Measurements from ENCODE around the gene RPL39.
"Not testable (repeated sequence)": the region's sequence is repeated elsewhere in the genome, so short reads cannot be mapped to it uniquely, and the experiment has no call there.

The RPL39 gene

GRCh38 chrX:119791437-119792231, at the start of gene RPL39:
Gene RPL39, minus strand, starts transcription at chrX:119791630. Its CDS starts 54 bp downstream, at chrX:119791576.
- peak; percentile 73 to 82 for DNase-seq

GRCh38 chrX:119833905-119834304, 42.5 kb upstream of the RPL39 start:
- no peak for DNase-seq

GRCh38 chrX:119828446-119828845, 37.0 kb upstream of the RPL39 start:
- no peak for DNase-seq

GRCh38 chrX:119826399-119826959, 35.0 kb upstream of the RPL39 start:
- DNase-seq: no peak

DNA sequence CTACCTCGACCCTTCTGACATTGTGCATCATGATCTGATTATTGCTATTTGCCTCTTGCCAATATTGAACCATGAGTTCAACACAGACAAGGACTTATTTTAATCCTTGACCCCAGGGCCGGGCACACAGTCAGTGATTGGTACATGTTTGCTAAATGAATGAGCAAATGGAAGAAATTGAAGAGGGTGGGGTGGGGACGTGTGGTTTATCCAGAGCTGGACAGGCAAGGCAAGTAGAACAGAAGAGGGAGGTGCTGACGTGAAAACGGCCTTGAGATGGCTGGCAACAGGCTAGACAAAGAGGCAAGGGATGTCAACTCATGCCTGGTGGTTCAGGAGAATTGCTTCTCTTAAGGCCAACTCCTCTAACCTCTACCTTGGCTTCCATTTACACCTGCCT, 32.8 kb upstream of the RPL39 start:
- not testable (repeated sequence) for DNase-seq

- DNase-seq: not testable (repeated sequence)
Observed at GRCh38 chrX:119821703-119822102, 30.3 kb upstream of the RPL39 start.

- DNase-seq: no peak
Observed at GRCh38 chrX:119817130-119817690, 25.8 kb upstream of the RPL39 start.

GRCh38 chrX:119816300-119816699, 24.9 kb upstream of the RPL39 start:
- no peak for DNase-seq

GRCh38 chrX:119809185-119809666, 17.8 kb upstream of the RPL39 start:
- DNase-seq: no peak

GRCh38 chrX:119808461-119808860, 17.0 kb upstream of the RPL39 start:
- not testable (repeated sequence) for DNase-seq

DNA sequence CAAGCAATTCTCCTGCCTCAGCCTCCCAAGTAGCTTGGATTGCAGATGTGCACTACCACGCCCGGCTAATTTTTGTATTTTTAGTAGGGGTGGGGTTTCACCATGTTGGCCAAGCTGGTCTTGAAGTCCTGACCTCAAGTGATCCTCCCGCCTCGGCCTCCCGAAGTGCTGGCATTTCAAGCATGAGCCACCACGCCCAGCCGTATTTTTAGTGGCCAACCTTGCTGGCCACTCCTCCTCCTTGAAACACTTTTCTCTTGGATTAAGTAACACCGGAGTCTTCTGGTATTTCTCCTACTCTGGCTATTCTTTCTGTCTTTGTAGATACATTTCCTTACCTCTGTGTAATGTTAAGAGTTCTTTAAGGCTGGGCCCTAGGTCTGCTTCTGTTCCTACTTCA, 11.1 kb upstream of the RPL39 start:
- no peak for DNase-seq

GRCh38 chrX:119801253-119802221, 10.1 kb upstream of the RPL39 start:
- DNase-seq: no peak

DNA sequence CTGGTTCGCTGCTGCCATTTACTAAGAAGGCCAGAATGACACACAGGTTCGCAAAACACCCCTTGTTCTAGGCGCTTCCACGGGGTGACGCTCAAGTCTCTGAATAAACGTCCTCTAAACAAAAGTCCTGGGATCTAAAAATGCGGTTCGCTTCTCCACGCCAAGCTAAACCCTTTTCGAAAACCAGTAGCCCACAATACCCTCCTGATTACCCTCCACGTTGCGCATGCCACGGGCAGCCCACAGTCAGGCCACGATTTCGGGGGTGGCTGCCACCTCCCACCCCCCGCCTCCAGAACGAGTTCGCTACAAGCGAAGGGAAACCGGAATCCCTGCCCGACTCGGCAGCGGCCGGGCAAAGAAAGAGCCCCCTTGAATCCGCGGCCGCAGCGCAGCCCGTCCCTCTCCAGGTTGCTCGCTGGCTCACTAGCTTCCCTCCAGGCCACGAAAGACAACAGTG, 423 bp downstream of the RPL39 start:
- DNase-seq: peak in 1 of 2 donors; percentile 6

- no peak for DNase-seq
Observed at GRCh38 chrX:119784747-119785446, 6.5 kb downstream of the RPL39 start.

- no peak for DNase-seq
Observed at GRCh38 chrX:119783026-119783425, 8.4 kb downstream of the RPL39 start.

DNA sequence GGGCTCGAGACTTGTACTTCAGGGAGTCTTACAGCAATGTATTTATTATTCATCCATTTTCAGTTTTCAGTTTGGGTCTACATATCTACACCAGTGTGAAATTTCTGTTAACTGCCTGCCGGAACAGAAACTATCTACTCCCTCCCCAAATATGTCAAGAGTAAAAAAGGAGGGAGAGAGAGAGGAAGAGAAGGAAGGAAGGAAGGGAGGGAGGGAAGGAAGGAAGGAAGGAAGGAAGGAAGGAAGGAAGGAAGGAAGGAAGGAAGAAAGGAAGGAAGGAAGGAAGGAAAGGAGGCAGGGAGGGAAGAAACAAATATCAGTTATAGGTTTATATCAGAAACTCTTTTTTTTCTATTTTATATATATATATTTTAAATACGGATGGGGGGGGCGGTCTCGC, 12.6 kb downstream of the RPL39 start:
- no peak for DNase-seq

DNA sequence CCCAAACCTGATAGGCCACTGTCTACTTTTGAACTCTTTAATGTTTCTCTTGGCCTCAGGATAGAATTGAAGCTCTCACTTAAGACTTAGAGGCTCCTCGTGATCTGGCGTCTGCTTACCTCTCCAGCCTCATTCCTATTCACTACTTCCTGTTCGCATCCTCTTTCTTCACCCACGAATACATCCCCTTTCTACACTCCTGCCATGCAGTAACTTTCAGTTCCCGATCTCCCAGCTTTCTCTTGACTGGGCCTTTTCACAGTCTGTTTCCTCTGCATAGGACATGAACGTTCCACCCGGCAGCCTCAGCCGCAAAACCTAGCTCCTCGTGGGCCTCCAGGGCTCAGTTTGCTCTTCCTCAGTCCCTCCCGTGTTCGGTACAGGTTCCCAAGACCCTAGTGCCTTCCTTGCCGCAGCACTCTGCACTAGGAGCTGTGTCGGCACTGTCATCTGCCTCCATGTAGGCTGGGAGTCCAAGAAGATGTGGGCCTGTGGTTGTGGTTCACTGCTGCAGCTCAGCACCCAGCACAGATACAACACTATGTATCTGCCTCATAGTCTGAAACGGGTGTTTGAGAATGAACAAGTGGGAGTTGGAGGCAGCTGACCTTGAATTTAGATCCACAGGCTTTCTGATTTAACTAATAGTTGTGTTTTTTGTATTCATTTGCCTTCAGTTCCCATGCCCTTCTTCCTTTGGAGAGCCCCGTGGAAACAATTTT, 15.8 kb downstream of the RPL39 start:
- DNase-seq: no peak

DNA sequence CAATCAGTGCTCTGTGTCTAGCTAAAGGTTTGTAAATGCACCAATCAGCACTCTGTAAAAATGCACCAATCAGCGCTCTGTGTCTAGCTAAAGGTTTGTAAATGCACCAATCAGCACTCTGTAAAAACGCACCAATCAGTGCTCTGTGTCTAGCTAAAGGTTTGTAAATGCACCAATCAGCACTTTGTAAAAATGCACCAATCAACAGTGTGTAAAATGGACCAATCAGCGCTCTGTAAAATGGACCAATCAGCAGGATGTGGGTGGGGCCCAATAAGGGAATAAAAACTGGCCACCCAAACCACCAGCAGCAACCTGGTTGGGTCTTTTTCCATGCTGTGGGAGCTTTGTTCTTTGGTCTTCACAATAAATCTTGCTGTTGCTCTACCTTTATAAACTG, 22.0 kb downstream of the RPL39 start:
- not testable (repeated sequence) for DNase-seq

DNA sequence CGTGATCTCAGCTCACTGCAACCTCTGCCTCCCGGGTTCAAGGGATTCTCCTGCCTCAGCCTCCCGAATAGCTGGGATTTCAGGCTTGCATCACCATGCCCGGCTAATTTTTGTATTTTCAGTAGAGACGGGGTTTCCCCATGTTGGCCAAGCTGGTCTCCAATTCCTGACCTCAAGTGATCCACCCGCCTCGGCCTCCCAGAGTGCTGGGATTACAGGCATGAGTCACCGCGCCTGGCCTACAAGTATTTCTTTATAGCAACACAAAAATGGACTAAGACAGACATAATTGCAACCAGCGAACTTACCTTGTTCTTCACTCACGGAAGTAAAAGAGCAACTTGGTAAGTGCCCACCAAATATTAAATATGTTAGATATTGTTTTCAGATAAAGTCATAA, 23.0 kb downstream of the RPL39 start:
- DNase-seq: not testable (repeated sequence)

DNA sequence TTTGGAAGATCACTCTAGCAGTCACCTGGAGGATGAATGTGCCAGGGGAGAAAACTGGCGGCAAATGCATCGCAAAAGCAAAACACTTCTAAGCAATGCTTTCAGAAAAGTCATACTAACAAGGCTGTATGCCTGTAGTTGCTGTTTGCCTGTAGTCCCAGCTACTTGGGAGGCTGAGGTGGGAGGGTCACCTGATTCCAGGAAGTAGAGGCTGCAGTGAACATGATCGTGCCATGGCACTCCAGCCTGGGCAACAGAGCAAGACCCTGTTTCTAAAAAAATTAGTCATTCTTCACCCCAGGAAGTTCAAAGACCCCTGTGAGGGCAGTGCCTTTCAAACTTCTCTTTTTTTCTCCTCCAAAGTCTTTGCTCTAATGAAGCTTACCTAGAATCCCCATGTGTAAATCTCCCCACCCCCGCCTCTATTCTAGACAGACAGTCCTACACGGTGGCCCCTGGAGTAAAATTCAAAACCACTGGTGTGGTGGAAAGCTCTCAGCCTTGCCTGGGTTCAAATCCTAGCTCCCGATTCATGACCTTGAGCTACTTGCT, 27.5 kb downstream of the RPL39 start:
- no peak for DNase-seq

DNA sequence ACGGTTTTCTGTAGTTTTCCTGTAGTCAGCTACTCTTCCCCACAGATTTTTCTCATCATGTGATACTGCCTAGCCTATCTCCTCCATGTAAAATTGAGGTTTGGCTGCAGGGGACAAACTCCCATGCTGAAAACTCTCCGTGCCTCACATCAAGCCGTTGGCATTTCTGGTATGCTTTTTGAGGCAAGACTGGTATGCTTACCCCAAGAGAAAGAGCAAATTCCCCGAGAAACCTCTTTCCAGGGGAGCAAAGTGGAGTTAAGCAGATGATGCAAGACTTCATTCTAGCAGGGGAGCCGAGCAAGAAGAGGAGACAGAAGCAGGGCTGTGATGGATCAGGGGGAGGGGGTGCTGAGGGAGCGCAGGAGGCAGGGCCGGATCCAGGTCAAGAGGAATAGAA, 28.2 kb downstream of the RPL39 start:
- no peak for DNase-seq
